Measurements from ENCODE around the gene SPATA13.

DNA sequence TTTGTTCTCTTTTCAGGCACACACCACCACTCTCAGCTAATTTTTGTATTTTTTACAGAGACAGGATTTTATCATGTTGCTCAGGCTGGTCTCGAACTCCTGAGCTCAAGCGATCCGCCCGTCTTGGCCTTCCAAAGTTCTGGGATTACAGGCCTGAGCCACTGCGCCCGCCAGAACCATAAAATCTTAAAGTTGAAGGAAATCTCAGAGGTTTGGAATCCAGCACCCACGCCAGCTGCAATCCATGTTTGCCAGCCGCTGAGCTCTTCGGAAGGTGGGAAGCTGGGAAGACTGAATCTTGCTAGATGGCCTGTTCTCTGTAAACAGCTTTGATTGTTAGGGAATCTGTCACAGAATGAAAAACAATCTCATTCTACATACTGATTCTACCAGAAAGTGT, 38.5 kb downstream of the SPATA13 start:
- TF ChIP-seq, protein P1, sequence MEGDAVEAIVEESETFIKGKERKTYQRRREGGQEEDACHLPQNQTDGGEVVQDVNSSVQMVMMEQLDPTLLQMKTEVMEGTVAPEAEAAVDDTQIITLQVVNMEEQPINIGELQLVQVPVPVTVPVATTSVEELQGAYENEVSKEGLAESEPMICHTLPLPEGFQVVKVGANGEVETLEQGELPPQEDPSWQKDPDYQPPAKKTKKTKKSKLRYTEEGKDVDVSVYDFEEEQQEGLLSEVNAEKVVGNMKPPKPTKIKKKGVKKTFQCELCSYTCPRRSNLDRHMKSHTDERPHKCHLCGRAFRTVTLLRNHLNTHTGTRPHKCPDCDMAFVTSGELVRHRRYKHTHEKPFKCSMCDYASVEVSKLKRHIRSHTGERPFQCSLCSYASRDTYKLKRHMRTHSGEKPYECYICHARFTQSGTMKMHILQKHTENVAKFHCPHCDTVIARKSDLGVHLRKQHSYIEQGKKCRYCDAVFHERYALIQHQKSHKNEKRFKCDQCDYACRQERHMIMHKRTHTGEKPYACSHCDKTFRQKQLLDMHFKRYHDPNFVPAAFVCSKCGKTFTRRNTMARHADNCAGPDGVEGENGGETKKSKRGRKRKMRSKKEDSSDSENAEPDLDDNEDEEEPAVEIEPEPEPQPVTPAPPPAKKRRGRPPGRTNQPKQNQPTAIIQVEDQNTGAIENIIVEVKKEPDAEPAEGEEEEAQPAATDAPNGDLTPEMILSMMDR (IDR thresholded peaks at IDR 0.05; ENCODE audit: extremely low read depth in 1 of 2, insufficient read depth in 1 of 2, low read depth in 1 of 2, low read length in 2 of 2): no peak
- TF ChIP-seq POLR2A (IDR thresholded peaks at IDR 0.05; ENCODE audit: low read depth, low read length) (no peak), GATA2 (IDR thresholded peaks at IDR 0.05; ENCODE audit: insufficient read depth, insufficient read length, low read depth, low read length) (no peak)

Data from endothelial cell of umbilical vein (primary cell).